ENCODE results near the gene ERN2.

- TF ChIP-seq CTCF (IDR thresholded peaks at IDR 0.05; ENCODE audit: low read depth, low read length, poor library complexity, severe bottlenecking) (no peak), EZH2phosphoT487 (IDR thresholded peaks at IDR 0.05; ENCODE audit: borderline replicate concordance, low read length) (no peak)
These were observed 42.4 kb upstream of the ERN2 start for GRCh38 chr16:23755484-23755809.
